ENCODE data around the gene HAUS8.
A peak's percentile ranks its signal among the peaks of the same experiment; 100 is the strongest.

The HAUS8 gene, protein sequence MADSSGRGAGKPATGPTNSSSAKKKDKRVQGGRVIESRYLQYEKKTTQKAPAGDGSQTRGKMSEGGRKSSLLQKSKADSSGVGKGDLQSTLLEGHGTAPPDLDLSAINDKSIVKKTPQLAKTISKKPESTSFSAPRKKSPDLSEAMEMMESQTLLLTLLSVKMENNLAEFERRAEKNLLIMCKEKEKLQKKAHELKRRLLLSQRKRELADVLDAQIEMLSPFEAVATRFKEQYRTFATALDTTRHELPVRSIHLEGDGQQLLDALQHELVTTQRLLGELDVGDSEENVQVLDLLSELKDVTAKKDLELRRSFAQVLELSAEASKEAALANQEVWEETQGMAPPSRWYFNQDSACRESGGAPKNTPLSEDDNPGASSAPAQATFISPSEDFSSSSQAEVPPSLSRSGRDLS

DNA sequence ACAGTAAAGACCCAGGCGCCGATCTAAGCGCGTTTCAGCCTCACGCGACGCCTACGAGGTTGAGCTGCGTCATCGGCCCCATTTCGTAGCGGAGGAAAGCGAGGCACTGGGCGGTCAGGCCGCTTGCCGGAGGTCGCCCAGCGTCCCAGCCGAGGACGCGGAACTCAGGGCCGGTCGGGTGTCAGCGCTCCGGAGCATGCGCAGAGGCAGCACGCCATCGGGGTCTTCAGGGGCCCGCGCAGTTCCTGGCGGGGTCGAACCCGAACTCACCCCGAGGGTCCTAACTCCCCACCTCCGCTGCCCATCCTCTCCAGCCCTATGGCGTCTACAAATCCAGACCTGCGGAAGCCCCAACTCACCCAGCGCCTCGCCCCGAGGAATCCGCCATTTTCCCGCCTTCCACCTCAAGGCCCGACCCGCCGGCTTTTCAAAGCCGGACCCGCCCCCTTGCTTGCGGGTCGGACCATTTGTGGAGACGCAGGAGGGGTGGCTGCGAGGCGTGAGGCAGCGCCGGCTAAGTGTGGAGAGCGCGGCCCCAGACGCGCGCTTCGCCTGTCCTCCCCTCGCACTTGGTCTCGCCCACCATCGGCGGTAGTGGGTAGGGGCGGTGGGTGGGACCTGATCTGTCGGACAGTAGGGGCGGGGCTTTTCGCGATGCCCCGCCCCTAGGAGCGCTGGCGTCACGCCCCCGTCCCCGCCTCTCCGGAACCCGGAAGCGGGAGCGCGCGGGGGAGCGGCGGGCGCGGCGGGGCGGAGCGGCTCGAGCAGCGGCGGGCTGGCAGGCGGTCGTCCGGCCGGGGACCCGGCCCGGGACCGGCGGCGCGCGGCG lies at the start of gene HAUS8, which contains the start of gene MYO9B:
TSS of gene HAUS8 (minus strand) at position 418 of the 829 bp plus-strand sequence. CDS start at position 388, 30 bp downstream.
TSS of gene MYO9B (plus strand) at position 743 of the 829 bp plus-strand sequence. CDS start 25,941 bp downstream, outside the sequence.
- TF ChIP-seq TARDBP (IDR thresholded peaks at IDR 0.05) (no peak), FOXM1 (IDR thresholded peaks at IDR 0.05; ENCODE audit: borderline replicate concordance) (peak; percentile 69; the same call in 1 of the 2 replicates), ELF4 (IDR thresholded peaks at IDR 0.05) (0 out of 2 replicates have a peak, but pooled peaks have one; percentile 16), L3MBTL2 (conservative IDR thresholded peaks at IDR 0.05) (peak; percentile 99), FOXK2 (IDR thresholded peaks at IDR 0.05) (no peak), FOXA1 (IDR thresholded peaks at IDR 0.05) (no peak), CTBP1 (IDR thresholded peaks at IDR 0.05; ENCODE audit: borderline replicate concordance) (no peak), ZNF384 (IDR thresholded peaks at IDR 0.05) (no peak), SP1 (IDR thresholded peaks at IDR 0.05) (peak; percentile 80), HDGF (IDR thresholded peaks at IDR 0.05; ENCODE audit: borderline replicate concordance) (no peak), NFRKB (IDR thresholded peaks at IDR 0.05) (no peak), SUZ12 (IDR thresholded peaks at IDR 0.05) (no peak), ARNT (IDR thresholded peaks at IDR 0.05) (no peak), LEF1 (IDR thresholded peaks at IDR 0.05; ENCODE audit: borderline replicate concordance) (no peak), BHLHE40 (IDR thresholded peaks at IDR 0.05; ENCODE audit: borderline replicate concordance) (peak; percentile 81)
- TF ChIP-seq, protein P1, sequence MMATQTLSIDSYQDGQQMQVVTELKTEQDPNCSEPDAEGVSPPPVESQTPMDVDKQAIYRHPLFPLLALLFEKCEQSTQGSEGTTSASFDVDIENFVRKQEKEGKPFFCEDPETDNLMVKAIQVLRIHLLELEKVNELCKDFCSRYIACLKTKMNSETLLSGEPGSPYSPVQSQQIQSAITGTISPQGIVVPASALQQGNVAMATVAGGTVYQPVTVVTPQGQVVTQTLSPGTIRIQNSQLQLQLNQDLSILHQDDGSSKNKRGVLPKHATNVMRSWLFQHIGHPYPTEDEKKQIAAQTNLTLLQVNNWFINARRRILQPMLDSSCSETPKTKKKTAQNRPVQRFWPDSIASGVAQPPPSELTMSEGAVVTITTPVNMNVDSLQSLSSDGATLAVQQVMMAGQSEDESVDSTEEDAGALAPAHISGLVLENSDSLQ (IDR thresholded peaks at IDR 0.05), result no peak
- POLR2A ChIA-PET, result interaction anchor here (0.8 to 1.5 kb wide), 5 partner anchors 14 to 579 kb away, joined by 3 to 5 read pairs (median 3); partner anchors contain the start of genes C19orf44 and USE1
- peak; percentile 98 for DNase-seq (ENCODE audit: extremely low spot score)
- CTCF ChIA-PET, result no interaction called here

DNA sequence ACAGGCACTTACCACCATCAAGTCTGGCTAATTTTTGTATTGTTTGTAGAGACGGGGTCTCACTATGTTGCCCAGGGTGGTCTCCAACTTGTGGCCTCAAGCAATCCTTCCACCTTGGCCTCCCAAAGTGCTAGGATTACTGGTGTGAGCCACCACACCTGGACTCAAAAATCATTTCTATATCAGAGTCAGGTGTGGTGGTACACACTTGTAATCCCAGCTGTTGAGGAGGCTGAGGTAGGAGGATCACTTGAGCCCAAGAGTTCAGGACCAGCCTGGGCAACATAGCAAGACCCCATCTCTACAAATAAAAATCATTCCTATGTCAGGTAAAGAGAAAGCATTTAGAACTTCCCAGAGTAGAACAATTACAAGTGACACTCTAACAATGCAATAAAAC lies 48.8 kb upstream of the HAUS8 start:
- DNase-seq (ENCODE audit: extremely low spot score), result no peak
- ChIA-PET POLR2A (no interaction called here), CTCF (no interaction called here)
- TF ChIP-seq FOXA1 (IDR thresholded peaks at IDR 0.05), result no peak
- TF ChIP-seq L3MBTL2 (conservative IDR thresholded peaks at IDR 0.05), result no peak
- no peak for TF ChIP-seq ARNT (IDR thresholded peaks at IDR 0.05)
- TF ChIP-seq BHLHE40 (IDR thresholded peaks at IDR 0.05; ENCODE audit: borderline replicate concordance), result no peak
- TF ChIP-seq CTBP1 (IDR thresholded peaks at IDR 0.05; ENCODE audit: borderline replicate concordance), result no peak
- TF ChIP-seq LEF1 (IDR thresholded peaks at IDR 0.05; ENCODE audit: borderline replicate concordance), result no peak
- TF ChIP-seq HDGF (IDR thresholded peaks at IDR 0.05; ENCODE audit: borderline replicate concordance), result no peak
- no peak for TF ChIP-seq ELF4 (IDR thresholded peaks at IDR 0.05)
- no peak for TF ChIP-seq NFRKB (IDR thresholded peaks at IDR 0.05)
- no peak for TF ChIP-seq SUZ12 (IDR thresholded peaks at IDR 0.05)
- no peak for TF ChIP-seq TARDBP (IDR thresholded peaks at IDR 0.05)
- TF ChIP-seq, protein P1 (IDR thresholded peaks at IDR 0.05), result no peak
- no peak for TF ChIP-seq SP1 (IDR thresholded peaks at IDR 0.05)
- TF ChIP-seq FOXM1 (IDR thresholded peaks at IDR 0.05; ENCODE audit: borderline replicate concordance), result no peak
- no peak for TF ChIP-seq ZNF384 (IDR thresholded peaks at IDR 0.05)

DNA sequence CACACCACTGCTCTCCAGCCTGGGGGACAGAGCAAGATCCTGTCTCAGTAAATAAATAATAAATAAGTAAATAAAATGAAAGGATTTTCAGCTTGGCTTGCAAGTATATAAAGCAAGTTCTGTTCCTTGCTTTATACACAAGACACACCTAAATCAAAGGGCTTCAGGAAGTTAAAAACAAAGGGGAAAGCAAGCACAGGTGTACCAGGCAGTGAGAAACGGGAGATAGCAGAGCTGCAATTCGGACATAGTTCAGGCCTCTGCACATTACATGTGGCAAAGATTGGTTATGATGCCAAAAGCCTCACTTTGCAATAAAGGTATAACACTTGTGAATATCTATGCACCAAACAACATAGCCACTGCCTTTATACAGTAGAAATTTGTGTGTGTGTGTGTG lies 47.8 kb upstream of the HAUS8 start:
- CTCF ChIA-PET, result interaction anchor here (0.6 kb wide), 1 partner anchor 633 kb away, joined by 3 read pairs; no protein-coding TSS in a partner anchor

DNA sequence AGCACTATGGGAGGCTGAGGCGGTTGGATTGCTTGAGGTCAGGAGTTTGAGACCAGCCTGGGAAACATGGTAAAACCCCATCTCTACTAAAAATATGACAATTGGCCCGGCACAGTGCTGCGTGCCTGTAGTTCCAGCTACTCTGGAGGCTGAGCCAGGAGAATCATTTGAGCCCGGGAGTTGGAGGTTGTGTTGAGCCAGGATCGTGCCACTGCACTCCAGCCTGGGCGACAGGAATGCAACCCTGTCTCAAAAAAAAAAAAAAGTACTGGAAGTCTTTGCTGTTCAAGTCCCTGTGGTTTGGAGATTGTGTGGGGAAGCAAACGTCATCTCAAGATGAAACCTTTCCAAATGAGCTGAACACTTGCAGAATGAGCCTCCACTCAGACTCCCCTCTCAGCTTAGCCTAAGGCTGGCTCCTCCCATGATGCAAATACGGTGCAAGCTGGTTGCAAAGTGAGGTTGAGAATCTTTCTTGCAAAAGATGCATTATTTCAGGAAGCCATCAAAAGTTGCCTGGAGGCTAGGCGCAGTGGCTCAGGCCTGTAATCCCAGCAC lies 46.6 kb upstream of the HAUS8 start:
- no peak for TF ChIP-seq L3MBTL2 (conservative IDR thresholded peaks at IDR 0.05)
- TF ChIP-seq FOXA1 (IDR thresholded peaks at IDR 0.05), result no peak
- no peak for TF ChIP-seq SUZ12 (IDR thresholded peaks at IDR 0.05)
- TF ChIP-seq TARDBP (IDR thresholded peaks at IDR 0.05), result no peak
- TF ChIP-seq ZNF384 (IDR thresholded peaks at IDR 0.05), result no peak
- TF ChIP-seq CTBP1 (IDR thresholded peaks at IDR 0.05; ENCODE audit: borderline replicate concordance), result no peak
- TF ChIP-seq LEF1 (IDR thresholded peaks at IDR 0.05; ENCODE audit: borderline replicate concordance), result no peak
- TF ChIP-seq HDGF (IDR thresholded peaks at IDR 0.05; ENCODE audit: borderline replicate concordance), result no peak
- TF ChIP-seq FOXK2 (IDR thresholded peaks at IDR 0.05), result no peak
- TF ChIP-seq BHLHE40 (IDR thresholded peaks at IDR 0.05; ENCODE audit: borderline replicate concordance), result no peak
- TF ChIP-seq, protein P1 (IDR thresholded peaks at IDR 0.05), result no peak
- TF ChIP-seq FOXM1 (IDR thresholded peaks at IDR 0.05; ENCODE audit: borderline replicate concordance), result no peak
- no peak for TF ChIP-seq ARNT (IDR thresholded peaks at IDR 0.05)
- no peak for TF ChIP-seq NFRKB (IDR thresholded peaks at IDR 0.05)
- TF ChIP-seq SP1 (IDR thresholded peaks at IDR 0.05), result no peak
- no peak for TF ChIP-seq ELF4 (IDR thresholded peaks at IDR 0.05)
- no peak for DNase-seq (ENCODE audit: extremely low spot score)
- ChIA-PET POLR2A (no interaction called here), CTCF (no interaction called here)

More for the DNA sequence above, 47.8 kb upstream of the HAUS8 start:
- POLR2A ChIA-PET, result no interaction called here
- TF ChIP-seq ZNF384 (IDR thresholded peaks at IDR 0.05) (no peak), LEF1 (IDR thresholded peaks at IDR 0.05; ENCODE audit: borderline replicate concordance) (no peak), NFRKB (IDR thresholded peaks at IDR 0.05) (no peak), HDGF (IDR thresholded peaks at IDR 0.05; ENCODE audit: borderline replicate concordance) (no peak), ARNT (IDR thresholded peaks at IDR 0.05) (no peak), TARDBP (IDR thresholded peaks at IDR 0.05) (no peak), SP1 (IDR thresholded peaks at IDR 0.05) (no peak), CTBP1 (IDR thresholded peaks at IDR 0.05; ENCODE audit: borderline replicate concordance) (no peak), FOXK2 (IDR thresholded peaks at IDR 0.05) (no peak), SUZ12 (IDR thresholded peaks at IDR 0.05) (no peak)
- TF ChIP-seq, protein P1 (IDR thresholded peaks at IDR 0.05), result no peak
- no peak for DNase-seq (ENCODE audit: extremely low spot score)

Measured in HEK293T (cell line).